ENCODE data around the gene KCTD16. TPM values are rescaled to one million over a fixed set of nuclear protein-coding genes. Genes with fewer than 3 reads are reported as not detected.
A peak's percentile ranks its signal among the peaks of the same experiment; 100 is the strongest.

The KCTD16 gene
- total RNA-seq, 4 donors from 2014 or later, result under 0.01 to 1.7 (median 0.18) TPM

GRCh38 chr5:144227363-144227999 lies 56.8 kb downstream of the KCTD16 start:
- no peak for DNase-seq
- Histone ChIP-seq H3K36me3 (no peaks in the 10 kb centered on the region), H3K27ac (no peak overlapping the region), H3K27me3 (no peaks in the 10 kb centered on the region), H3K9me3 (no peaks in the 10 kb centered on the region), H3K4me1 (no peaks in the 10 kb centered on the region), H3K4me3 (no peak overlapping the region)
- TF ChIP-seq CTCF (IDR thresholded peaks at IDR 0.05), result no peak
- TF ChIP-seq POLR2A (IDR thresholded peaks at IDR 0.05), result no peak

- Histone ChIP-seq H3K36me3 (no peaks in the 10 kb centered on the region), H3K4me3 (no peak overlapping the region), H3K27me3 (no peaks in the 10 kb centered on the region), H3K9me3 (no peaks in the 10 kb centered on the region), H3K4me1 (no peaks in the 10 kb centered on the region), H3K27ac (no peak overlapping the region)
- DNase-seq, result peak in 1 of 3 donors; percentile 47
- TF ChIP-seq POLR2A (IDR thresholded peaks at IDR 0.05), result no peak
Measured at GRCh38 chr5:144230806-144231205, 60.1 kb downstream of the KCTD16 start.

- no peak overlapping the region for H3K4me3 ChIP-seq
- no peaks in the 10 kb centered on the region for H3K27me3 ChIP-seq
- H3K27ac ChIP-seq, result no peak overlapping the region
- H3K9me3 ChIP-seq, result no peaks in the 10 kb centered on the region
- DNase-seq, result no peak
- no peaks in the 10 kb centered on the region for H3K4me1 ChIP-seq
- no peaks in the 10 kb centered on the region for H3K36me3 ChIP-seq
- TF ChIP-seq POLR2A (IDR thresholded peaks at IDR 0.05) (no peak), CTCF (IDR thresholded peaks at IDR 0.05) (no peak)
Measured at GRCh38 chr5:144232285-144232684, 61.6 kb downstream of the KCTD16 start.

GRCh38 chr5:144236499-144236898 lies 65.8 kb downstream of the KCTD16 start:
- DNase-seq, result no peak
- Histone ChIP-seq H3K4me1 (no peaks in the 10 kb centered on the region), H3K9me3 (no peaks in the 10 kb centered on the region), H3K27me3 (no peaks in the 10 kb centered on the region), H3K27ac (no peak overlapping the region), H3K36me3 (no peaks in the 10 kb centered on the region), H3K4me3 (no peak overlapping the region)
- TF ChIP-seq CTCF (IDR thresholded peaks at IDR 0.05) (no peak), POLR2A (IDR thresholded peaks at IDR 0.05) (no peak)

- Histone ChIP-seq H3K9me3 (no peaks in the 10 kb centered on the region), H3K27me3 (no peaks in the 10 kb centered on the region), H3K4me3 (no peak overlapping the region), H3K36me3 (no peaks in the 10 kb centered on the region), H3K4me1 (no peaks in the 10 kb centered on the region), H3K27ac (no peak overlapping the region)
- TF ChIP-seq POLR2A (IDR thresholded peaks at IDR 0.05), result no peak
- no peak for DNase-seq
Measured at GRCh38 chr5:144237851-144238250, 67.2 kb downstream of the KCTD16 start.

- H3K4me1 ChIP-seq, result no peaks in the 10 kb centered on the region
- H3K27me3 ChIP-seq, result no peaks in the 10 kb centered on the region
- DNase-seq, result no peak
- TF ChIP-seq CTCF (IDR thresholded peaks at IDR 0.05), result no peak
- TF ChIP-seq POLR2A (IDR thresholded peaks at IDR 0.05), result no peak
- H3K36me3 ChIP-seq, result no peaks in the 10 kb centered on the region
- H3K9me3 ChIP-seq, result no peaks in the 10 kb centered on the region
- H3K27ac ChIP-seq, result no peak overlapping the region
- no peak overlapping the region for H3K4me3 ChIP-seq
Measured at GRCh38 chr5:144247131-144247530, 76.5 kb downstream of the KCTD16 start.

- Histone ChIP-seq H3K4me1 (no peaks in the 10 kb centered on the region), H3K36me3 (no peaks in the 10 kb centered on the region)
- no peak for DNase-seq
Measured at GRCh38 chr5:144248015-144248414, 77.3 kb downstream of the KCTD16 start.

More at GRCh38 chr5:144248015-144248414, 77.3 kb downstream of the KCTD16 start:
- no peaks in the 10 kb centered on the region for H3K9me3 ChIP-seq
- no peak overlapping the region for H3K27ac ChIP-seq
- no peak overlapping the region for H3K4me3 ChIP-seq
- H3K27me3 ChIP-seq, result no peaks in the 10 kb centered on the region
- TF ChIP-seq POLR2A (IDR thresholded peaks at IDR 0.05) (no peak), CTCF (IDR thresholded peaks at IDR 0.05) (no peak)

All from Peyer's patch (tissue), 4 donors.